GM19372 (cell line): ENCODE measurements around the gene TAS2R50.

Experiments
- ATAC-seq: cut with Tn5 transposase; IDR thresholded peaks from one replicate; pipeline ENCODE4 v1.9.1; 2021; ENCODE audit warnings: mild to moderate bottlenecking, low read depth, moderate library complexity; ENCODE audit not compliant: unreplicated experiment

Gene TAS2R50

GRCh38 chr12:10957741-10958140 lies 29.0 kb downstream of the TAS2R50 start:
- ATAC-seq, result no peak

- ATAC-seq, result no peak
Observed at GRCh38 chr12:10956085-10956484, 30.6 kb downstream of the TAS2R50 start.

DNA sequence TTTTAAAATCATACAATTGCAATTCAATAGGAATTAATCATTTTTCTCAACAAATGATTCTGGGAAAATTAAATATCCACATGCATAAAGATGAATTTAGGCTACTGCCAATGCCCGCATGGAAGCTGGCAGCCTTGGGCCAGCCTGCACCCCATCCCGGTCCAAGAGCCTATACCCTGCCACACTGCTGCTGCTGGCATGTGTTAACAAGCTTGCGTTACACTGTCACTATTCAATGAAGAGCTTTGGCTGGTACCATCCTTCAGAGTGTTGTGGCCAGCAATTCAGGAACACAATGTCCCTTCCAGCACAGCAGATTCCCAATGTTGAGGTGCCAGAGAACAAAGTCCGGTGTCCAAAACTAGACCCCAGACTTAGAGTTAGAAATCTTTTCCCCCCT lies 34.1 kb downstream of the TAS2R50 start:
- ATAC-seq, result no peak

DNA sequence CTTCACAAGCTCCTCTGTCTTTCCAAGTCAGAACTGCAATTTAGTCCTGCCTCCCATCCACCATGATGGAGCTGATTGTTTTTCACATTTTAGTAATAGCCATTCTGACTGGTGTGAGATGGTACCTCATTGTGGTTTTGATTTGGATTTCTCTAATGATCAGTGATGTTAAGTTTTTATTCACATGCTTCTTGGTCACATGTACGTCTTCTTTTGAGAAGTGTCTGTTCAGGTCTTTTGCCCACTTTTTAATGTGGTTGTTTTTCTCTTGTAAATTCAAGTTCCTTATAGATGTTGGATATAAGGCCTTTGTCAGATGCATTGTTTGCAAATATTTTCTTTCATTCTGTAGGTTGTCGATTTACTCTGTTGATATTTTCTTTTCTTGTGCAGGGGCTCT lies 43.5 kb downstream of the TAS2R50 start:
- no peak for ATAC-seq

- ATAC-seq, result no peak
Observed at GRCh38 chr12:10941916-10942607, 44.6 kb downstream of the TAS2R50 start.

DNA sequence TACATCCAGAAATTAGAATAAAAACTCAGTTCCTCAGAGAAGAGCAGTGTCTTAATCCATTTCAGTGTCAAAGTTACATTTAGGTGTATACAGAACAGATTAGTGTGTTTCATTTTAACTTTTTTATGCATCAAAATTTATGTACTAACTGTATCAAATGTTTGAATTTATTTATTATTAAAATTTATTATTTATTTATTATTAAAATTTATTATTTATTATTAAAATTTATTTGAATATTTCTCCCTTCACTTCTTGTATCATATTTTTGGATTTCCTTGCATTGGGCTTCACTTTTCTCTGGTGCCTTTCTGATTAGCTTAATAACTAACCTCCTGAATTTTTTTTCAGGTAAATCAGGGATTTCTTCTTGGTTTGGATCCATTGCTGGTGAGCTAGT lies 45.3 kb downstream of the TAS2R50 start:
- no peak for ATAC-seq

DNA sequence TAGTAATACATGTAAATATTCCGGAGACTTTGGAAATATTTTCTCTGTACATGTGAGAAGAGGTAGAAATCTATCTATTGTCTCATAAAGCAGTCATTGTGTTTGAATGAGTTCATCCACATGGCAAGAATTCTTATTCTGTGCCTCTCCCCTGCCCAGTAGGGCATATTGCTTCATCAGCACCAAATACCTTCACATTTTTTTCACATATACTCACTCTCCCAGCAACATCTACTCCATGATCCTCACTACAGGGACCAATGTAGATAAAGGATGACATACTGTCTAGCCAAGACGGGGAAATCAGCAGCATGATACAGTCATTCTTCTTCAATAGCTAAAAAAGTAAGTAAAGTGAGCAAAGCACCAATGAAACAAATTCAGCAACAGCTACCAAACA lies 46.3 kb downstream of the TAS2R50 start:
- no peak for ATAC-seq

DNA sequence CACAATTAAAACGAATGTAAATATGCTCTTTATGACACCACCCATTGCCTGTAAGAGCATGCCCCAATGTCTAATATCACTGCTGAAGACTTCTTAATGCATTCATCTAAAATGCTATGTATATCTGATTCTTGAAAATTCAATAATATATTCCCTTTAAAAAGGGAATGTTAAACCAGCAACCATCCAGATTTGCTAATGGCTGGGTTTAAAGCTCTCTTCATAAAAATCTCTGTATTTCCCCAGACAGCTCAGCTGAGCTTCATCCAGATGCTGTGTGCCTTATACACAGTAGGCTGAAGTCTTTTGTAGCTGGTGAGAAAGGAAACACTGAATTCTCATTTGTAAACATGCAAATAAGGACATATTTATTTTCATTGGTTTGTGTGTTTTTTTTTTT lies 47.5 kb downstream of the TAS2R50 start, which contains the start of gene TAS2R14:
Gene TAS2R14, minus strand, starts transcription at position 101 of the 400 bp plus-strand sequence. Its CDS starts 56 bp downstream, at position 45.
- no peak for ATAC-seq

DNA sequence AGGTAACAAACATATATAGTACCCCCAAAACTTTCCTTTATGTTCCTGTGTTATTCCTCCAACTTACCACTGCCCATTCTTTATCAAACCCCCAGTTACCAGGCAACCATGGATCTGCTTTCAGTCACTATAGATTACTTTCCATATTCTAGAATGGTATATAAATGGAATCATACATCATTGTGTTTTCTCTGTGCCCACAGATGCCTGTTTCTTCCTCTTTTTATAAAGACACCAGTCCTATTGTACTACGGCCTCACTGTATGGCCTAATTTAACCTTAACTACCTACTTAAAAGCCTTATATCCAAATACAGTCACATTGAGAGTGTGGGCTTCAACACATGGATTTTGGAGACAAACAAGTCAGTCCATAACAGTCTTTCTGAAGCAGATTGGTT lies 50.2 kb downstream of the TAS2R50 start:
- no peak for ATAC-seq
